HFFc6 (cell line): ENCODE results near the gene OTUD4. TPM values are rescaled to one million over a fixed set of nuclear protein-coding genes. Genes with fewer than 3 reads are reported as not detected.

Experiments used
- DNase-seq: peaks from one replicate; pipeline ENCODE4 v3.0.0-alpha.2; 2018
- H3K27ac Mint-ChIP-seq: 2 replicates; pipeline ENCODE4 v1.8.0; 2020; ENCODE audit warnings: mild to moderate bottlenecking, mixed read lengths
- H3K27me3 Mint-ChIP-seq: 2 replicates; pipeline ENCODE4 v1.8.0; 2021; ENCODE audit warnings: mild to moderate bottlenecking, moderate library complexity, mixed read lengths; ENCODE audit not compliant: insufficient read depth
- H3K36me3 Mint-ChIP-seq: 2 replicates; pipeline ENCODE4 v1.8.0; 2021; ENCODE audit warnings: low read depth, mixed read lengths
- H3K4me1 Mint-ChIP-seq: 2 replicates; pipeline ENCODE4 v1.8.0; 2020; ENCODE audit warnings: low read depth, mixed read lengths
- H3K4me3 Mint-ChIP-seq: 2 replicates; pipeline ENCODE4 v1.8.0; 2020; ENCODE audit warnings: mild to moderate bottlenecking, moderate library complexity, mixed read lengths
- H3K9me3 Mint-ChIP-seq: 2 replicates; pipeline ENCODE4 v1.8.0; 2020; ENCODE audit warnings: mild to moderate bottlenecking, mixed read lengths
- total RNA-seq, 6 experiments: library from RNA; stranded (reverse); fragmentation: NEBNext Ultra II Directional; extraction: Animal tissue kit (Norgen Biotek cat#: 25700); gene quantifications; 2 replicates in 1 of 6; 3 replicates in 5 of 6; pipeline ENCODE4 v1.2.3, GENCODE V29; 2021
- TF ChIP-seq, protein P1 (sequence below): fragments of 200-600 bp; sonication (generic); IDR thresholded peaks from 2 replicates; pipeline ENCODE4 v1.5.0; 2021; ENCODE audit warnings: antibody characterized with exemption, mild to moderate bottlenecking

Gene OTUD4
- total RNA-seq, 6 experiments from 2014 or later: 25.1 to 32.2 (median 27.3) TPM

DNA sequence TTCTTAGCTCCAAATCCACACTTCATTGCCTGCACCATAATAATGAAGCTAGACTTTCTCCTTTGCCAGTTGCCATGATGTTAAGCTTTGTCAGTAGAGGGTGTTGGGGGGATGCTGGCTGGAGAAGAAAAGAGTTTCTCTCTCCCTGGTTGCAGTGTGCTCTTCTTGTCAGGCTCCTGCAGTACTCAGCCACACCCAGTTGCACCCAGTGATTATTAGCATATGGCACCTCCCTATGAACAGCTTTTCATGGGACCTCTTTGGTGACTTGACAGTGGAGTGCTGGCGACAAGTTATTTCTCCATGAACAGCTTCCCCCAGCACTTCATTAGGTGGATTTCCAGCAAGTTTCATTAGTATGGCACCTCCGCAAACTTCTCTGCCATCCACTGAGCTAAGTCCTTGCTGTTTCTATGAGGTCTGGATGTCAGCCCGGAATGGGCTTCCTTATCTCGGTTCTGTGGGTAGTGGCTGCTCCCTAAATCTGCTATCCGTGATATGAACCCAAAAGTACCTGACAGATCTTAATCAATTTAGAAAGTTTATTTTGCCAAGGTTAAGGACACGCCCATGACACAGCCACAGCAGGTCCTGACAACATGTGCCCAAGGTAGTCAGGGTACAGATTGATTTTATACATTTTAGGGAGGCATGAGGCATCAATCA lies 18.8 kb upstream of the OTUD4 start:
- no peak for DNase-seq
- Mint-ChIP-seq H3K4me3 (no peak overlapping the region), H3K36me3 (no peaks in the 10 kb centered on the region), H3K27ac (no peak overlapping the region), H3K4me1 (no peaks in the 10 kb centered on the region), H3K27me3 (no peaks in the 10 kb centered on the region), H3K9me3 (no peaks in the 10 kb centered on the region)
- TF ChIP-seq, protein P1, sequence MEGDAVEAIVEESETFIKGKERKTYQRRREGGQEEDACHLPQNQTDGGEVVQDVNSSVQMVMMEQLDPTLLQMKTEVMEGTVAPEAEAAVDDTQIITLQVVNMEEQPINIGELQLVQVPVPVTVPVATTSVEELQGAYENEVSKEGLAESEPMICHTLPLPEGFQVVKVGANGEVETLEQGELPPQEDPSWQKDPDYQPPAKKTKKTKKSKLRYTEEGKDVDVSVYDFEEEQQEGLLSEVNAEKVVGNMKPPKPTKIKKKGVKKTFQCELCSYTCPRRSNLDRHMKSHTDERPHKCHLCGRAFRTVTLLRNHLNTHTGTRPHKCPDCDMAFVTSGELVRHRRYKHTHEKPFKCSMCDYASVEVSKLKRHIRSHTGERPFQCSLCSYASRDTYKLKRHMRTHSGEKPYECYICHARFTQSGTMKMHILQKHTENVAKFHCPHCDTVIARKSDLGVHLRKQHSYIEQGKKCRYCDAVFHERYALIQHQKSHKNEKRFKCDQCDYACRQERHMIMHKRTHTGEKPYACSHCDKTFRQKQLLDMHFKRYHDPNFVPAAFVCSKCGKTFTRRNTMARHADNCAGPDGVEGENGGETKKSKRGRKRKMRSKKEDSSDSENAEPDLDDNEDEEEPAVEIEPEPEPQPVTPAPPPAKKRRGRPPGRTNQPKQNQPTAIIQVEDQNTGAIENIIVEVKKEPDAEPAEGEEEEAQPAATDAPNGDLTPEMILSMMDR: no peak

DNA sequence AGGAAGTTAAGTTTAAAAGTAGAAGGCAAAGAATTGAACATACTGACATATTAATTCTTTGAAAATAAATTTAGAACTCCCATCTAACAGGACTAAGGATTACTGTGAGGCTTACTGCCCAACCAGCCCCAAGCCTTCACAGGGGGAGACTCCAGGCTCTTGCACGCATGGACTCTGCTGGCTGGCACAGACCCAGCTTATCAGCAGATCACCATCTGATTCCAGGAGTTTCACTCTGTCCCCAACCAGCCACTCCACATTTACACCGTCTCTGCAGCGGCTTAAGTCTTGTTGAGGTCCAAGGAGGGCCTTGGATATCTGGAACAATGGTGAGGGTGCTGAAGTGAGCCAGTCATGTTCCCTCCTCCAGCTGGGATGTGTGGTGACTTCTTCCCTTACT lies 16.4 kb upstream of the OTUD4 start:
- Mint-ChIP-seq H3K27ac (no peak overlapping the region), H3K4me3 (no peak overlapping the region), H3K9me3 (no peaks in the 10 kb centered on the region), H3K36me3 (no peaks in the 10 kb centered on the region), H3K4me1 (no peaks in the 10 kb centered on the region), H3K27me3 (0 out of 2 replicates have a peak, but pooled peaks cover 2% of the 10 kb centered on the region)
- no peak for DNase-seq
- TF ChIP-seq, protein P1: no peak

DNA sequence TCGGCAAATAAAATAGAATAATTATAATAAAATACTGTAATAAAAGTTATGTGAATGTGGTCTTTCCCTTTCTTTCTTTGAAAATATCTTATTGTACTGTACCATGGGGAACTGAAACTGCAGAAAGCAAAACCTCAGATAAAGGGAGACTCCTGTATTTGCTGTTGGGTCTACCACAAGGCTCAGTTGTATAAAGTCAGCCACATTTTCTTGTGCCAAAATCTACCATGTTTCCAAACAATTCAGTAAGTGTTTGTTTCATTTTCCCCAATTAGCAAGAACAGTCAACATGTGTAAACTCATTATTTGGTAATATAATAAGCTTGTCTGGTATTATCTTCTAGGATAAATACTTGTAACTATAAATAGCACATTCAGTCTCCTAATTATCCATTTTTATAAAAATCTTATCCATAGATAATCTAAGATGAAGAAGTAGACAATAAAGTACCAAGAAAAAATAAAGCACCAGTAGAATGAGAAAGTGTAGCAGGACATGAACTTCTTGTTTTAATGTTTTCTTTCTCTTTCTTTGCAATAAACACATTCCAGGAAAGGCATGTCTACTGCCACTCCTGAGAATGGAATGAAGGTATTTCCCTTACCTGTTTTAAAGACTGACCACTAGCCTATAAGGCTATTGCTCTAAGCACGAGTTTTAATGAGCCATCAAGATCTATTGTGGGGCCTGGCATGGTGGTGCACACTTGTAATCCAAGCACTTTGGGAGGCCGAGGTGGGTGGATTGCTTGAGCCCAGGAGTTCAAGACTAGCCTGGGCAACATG lies 15.0 kb upstream of the OTUD4 start:
- Mint-ChIP-seq H3K9me3 (no peaks in the 10 kb centered on the region), H3K27ac (no peak overlapping the region), H3K4me1 (no peaks in the 10 kb centered on the region), H3K27me3 (0 out of 2 replicates have a peak, but pooled peaks cover 2% of the 10 kb centered on the region), H3K4me3 (no peak overlapping the region), H3K36me3 (no peaks in the 10 kb centered on the region)
- TF ChIP-seq, protein P1: no peak
- no peak for DNase-seq

DNA sequence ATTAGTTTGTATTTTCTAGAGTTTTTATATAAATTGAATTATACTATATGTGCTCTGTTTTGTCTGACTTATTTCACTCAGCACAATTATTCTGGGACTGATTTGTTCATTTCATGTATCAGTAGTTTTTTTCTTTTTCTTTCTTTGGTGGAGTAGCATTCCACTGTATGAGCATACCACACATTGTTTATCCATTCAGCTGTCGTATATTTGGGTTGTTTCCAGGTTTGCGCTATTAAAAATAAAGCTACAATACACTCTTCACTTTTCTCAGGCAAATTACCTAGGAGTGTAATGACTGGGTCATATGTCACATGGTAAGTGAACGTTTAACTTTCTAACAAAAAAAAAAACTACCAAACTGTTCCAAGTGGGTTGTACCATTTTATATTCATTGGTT lies 9.6 kb upstream of the OTUD4 start:
- no peak for DNase-seq
- Mint-ChIP-seq H3K4me3 (no peak overlapping the region), H3K4me1 (no peaks in the 10 kb centered on the region), H3K27ac (no peak overlapping the region), H3K9me3 (no peaks in the 10 kb centered on the region), H3K36me3 (no peaks in the 10 kb centered on the region), H3K27me3 (peaks cover 4% of the 10 kb centered on the region)
- TF ChIP-seq, protein P1: no peak

DNA sequence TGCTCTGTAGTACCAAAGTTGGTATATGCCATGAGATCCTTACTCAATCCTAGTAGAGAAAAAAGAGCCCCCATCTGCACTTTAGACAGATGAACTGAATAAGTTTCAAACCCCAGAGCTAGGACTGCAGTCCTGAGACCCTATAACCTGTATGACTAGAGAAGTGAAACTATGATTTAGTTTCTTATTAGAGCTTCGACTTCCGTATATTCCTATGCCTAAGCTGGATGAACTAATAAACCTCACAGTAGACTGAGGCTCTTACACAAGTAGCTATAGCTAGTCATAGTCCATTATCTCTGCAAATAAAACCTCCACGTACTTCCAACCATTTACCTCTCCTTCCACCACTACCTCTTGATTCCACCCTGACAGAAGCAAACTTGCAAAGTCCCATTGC lies 6.3 kb upstream of the OTUD4 start:
- H3K27ac Mint-ChIP-seq: no peak overlapping the region
- H3K27me3 Mint-ChIP-seq: peaks cover 2% of the 10 kb centered on the region
- no peak overlapping the region; the same call in 1 of the 2 replicates for H3K4me3 Mint-ChIP-seq
- H3K36me3 Mint-ChIP-seq: no peaks in the 10 kb centered on the region
- no peaks in the 10 kb centered on the region for H3K4me1 Mint-ChIP-seq
- TF ChIP-seq, protein P1: no peak
- no peaks in the 10 kb centered on the region for H3K9me3 Mint-ChIP-seq
- no peak for DNase-seq
